ENCODE measurements around the gene FBXW9.
A peak's percentile ranks its signal among the peaks of the same experiment; 100 is the strongest.
"Not testable (repeated sequence)": the region's sequence is repeated elsewhere in the genome, so short reads cannot be mapped to it uniquely, and the experiment has no call there.

The FBXW9 gene

GRCh38 chr19:12649941-12650340 lies 46.5 kb downstream of the FBXW9 start:
- no peak for DNase-seq

GRCh38 chr19:12648088-12648487 lies 48.3 kb downstream of the FBXW9 start:
- no peak for DNase-seq

- no peak for DNase-seq
These were observed 48.9 kb downstream of the FBXW9 start for GRCh38 chr19:12647490-12648071.

GRCh38 chr19:12647047-12647446 lies 49.4 kb downstream of the FBXW9 start:
- no peak for DNase-seq

- no peak for DNase-seq
These were observed 49.9 kb downstream of the FBXW9 start for GRCh38 chr19:12646551-12646950.

DNA sequence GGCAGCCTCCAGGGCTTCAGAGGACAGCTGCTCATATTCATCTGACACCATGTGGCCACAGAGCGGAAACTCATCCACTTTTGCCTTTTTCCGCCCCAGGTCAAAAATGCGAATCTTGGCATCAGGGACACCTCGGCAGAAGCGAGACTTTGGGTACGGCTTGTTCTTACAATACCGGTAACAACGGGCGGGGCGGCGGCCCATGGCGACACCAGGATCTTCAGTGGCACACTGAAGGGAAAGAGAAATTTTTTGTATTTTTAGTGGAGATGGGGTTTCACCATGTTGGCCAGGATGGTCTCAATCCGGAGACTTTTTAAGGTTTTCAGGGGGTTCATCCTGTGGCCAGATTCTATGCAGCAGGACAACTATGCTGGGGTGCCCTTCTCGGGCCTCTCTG lies 52.7 kb downstream of the FBXW9 start:
- DNase-seq: not testable (repeated sequence)

GRCh38 chr19:12642506-12642905 lies 53.9 kb downstream of the FBXW9 start:
- no peak for DNase-seq

DNA sequence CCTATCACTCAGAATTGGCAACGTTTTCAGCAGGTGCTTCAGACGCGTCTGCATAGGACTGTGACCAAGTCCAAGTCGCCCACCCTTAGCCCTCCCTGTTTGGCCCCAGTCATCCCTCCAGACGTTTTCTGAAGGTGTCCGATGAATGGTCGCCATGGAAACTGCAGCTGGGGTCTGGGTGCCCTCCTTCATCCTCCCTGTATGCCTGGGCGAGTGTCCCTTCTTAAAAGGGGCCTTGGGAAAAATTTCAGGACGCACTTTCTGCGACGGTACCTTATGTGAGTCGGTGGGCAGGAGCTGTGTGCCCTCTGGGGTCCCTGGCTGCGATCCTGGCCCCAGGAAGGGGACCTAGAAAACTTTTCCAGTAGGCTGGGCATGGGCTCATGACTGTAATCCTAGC lies 55.0 kb downstream of the FBXW9 start:
- no peak for DNase-seq

GRCh38 chr19:12639901-12640613 lies 56.4 kb downstream of the FBXW9 start:
- peak; percentile 49 for DNase-seq

All from activated gamma-delta T cell (primary cell).